ENCODE results near the gene PELI3. TPM values are rescaled to one million over a fixed set of nuclear protein-coding genes. Genes with fewer than 3 reads are reported as not detected.

The PELI3 gene
- total RNA-seq, 1 experiment from 2014 or later, result 13.7 TPM

GRCh38 chr11:66492161-66492865, 25.6 kb downstream of the PELI3 start:
- in situ Hi-C loops (cut with HindIII; ENCODE audit: low sequenced_read_pairs), result no loop called here
- no peak for DNase-seq (ENCODE audit: low spot score)

- no peak for DNase-seq (ENCODE audit: low spot score)
- in situ Hi-C loops (cut with HindIII; ENCODE audit: low sequenced_read_pairs), result no loop called here
Observed at GRCh38 chr11:66493130-66493529, 26.4 kb downstream of the PELI3 start.

DNA sequence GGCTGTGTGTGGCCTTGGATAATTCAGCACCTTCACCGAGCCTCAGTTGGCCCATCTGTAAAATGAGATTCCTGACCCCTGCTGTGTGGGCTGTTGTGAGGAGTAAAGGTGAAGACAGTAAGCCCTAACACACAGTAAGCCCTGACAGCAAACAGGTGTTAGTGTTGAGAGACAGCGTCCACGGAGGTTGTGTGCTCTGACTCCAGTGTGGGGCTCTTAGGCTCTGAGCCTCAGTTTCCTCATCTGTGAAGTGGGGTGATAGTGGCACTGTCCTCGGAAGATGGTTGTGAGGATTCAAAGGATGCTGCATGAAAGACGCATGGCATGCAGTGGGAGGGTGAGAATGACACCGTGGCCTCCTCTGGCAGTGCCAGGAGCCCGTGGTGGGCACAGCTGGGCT, 27.8 kb downstream of the PELI3 start:
- DNase-seq (ENCODE audit: low spot score), result no peak
- in situ Hi-C loops (cut with HindIII; ENCODE audit: low sequenced_read_pairs), result no loop called here

DNA sequence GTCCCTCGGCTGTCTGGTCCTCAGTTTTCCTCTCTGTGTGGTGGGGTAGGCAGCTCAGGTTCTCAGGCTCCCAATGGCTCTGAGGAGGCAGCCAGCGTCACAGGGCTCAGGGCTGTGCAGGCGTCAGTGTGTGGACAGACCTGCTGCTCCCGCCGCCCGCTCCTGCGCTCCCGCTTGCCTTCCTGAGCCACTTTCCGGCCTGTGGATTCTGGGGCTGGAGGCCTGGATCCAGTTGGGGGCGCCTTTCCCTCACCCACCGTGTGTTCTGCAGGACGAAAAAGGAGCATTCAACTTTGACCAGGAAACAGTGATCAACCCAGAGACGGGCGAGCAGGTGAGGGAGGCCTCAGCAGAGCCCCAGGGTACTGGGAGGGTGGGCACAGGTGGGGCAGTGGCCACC, 28.2 kb downstream of the PELI3 start:
- no peak for DNase-seq (ENCODE audit: low spot score)
- in situ Hi-C loops (cut with HindIII; ENCODE audit: low sequenced_read_pairs), result no loop called here

DNA sequence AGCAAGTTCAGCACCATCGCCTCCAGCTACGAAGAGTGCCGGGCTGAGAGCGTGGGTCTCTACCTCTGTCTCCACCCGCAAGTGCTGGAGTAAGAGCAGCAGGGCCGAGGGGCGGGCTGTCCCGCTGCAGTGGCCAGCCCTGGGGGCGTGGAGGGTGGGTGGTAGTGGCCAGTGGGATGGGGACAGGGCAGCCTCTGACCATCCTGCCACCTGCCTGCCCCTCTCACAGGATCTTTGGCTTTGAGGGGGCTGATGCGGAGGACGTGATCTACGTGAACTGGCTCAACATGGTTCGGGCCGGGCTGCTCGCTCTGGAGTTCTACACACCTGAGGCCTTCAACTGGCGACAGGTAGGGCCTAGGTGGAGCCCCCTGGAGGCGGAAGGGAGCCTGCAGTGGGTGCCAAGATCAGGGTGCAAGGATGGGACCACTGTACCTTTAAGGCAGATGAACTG, 28.7 kb downstream of the PELI3 start:
- no peak for DNase-seq (ENCODE audit: low spot score)
- in situ Hi-C loops (cut with HindIII; ENCODE audit: low sequenced_read_pairs), result no loop called here

- in situ Hi-C loops (cut with HindIII; ENCODE audit: low sequenced_read_pairs), result no loop called here
- no peak for DNase-seq (ENCODE audit: low spot score)
Observed at GRCh38 chr11:66497206-66497605, 30.5 kb downstream of the PELI3 start.

GRCh38 chr11:66498506-66498905, 31.8 kb downstream of the PELI3 start:
- in situ Hi-C loops (cut with HindIII; ENCODE audit: low sequenced_read_pairs), result no loop called here
- no peak for DNase-seq (ENCODE audit: low spot score)

DNA sequence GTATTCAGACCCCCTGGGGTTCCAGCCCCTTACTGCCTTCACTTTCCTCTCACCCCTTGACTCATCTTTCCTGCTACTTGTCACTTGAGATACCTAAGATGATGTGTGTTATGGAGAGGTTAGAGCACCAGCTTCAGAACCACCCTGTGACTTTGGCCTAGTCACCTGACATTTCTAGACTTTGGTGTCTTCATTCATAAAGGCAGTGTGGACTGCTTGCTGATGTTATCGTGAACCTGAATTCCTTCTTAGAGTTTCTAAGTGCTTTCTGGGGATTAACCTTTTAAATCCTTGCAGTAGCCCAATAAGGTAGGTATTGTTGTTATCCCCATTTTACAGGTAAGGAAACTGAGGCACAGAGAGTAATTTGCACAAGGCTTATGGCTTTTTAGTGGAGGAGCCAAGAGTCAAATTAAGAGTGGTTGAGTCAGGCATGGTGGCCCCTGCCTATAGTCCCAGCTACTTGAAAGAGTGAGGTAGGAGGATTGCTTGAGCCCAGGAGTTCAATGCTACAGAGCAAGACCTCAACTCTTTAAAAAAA, 38.6 kb downstream of the PELI3 start:
- in situ Hi-C loops (cut with HindIII; ENCODE audit: low sequenced_read_pairs), result no loop called here
- no peak for DNase-seq (ENCODE audit: low spot score)

- in situ Hi-C loops (cut with HindIII; ENCODE audit: low sequenced_read_pairs), result no loop called here
- no peak for DNase-seq (ENCODE audit: low spot score)
Observed at GRCh38 chr11:66509131-66509561, 42.4 kb downstream of the PELI3 start.

DNA sequence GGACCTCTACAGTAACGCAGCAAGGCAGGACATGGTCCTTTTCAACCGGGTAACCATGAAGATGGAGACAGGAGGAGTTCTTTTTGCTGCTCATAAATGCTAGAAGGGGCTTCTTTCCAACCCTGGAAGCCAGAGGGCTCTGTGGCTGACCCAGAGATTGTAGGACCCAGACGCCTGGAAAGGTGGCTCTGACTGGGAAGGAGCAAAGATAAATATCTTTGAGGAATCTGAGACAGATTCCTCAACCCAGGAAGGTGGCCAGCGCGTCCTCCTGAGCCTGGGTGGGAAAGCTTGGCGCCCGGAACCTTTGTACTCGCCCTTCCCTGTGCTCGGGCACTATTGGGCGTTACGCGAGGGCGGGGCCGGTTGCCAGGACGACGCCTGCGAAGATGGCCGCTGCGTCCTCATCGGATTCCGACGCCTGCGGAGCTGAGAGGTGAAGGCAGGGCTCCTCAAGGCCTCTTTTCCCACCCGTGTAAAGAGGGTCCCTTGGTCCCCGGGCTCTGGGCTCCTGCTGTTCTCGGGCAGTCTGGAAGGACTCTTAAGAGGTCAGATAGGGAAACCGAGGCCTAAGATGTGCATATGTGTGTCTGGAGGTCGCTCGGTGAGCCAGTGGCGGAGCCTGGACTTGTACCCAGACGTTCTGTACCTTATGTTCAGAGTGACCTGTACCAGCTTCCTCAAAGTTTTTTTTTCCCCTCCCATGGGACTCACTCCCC, 43.7 kb downstream of the PELI3 start, which contains the start of gene BBS1:
BBS1 (plus strand) TSS at position 365 of the 719 bp plus-strand sequence; CDS start at position 390, 25 bp downstream.
- peak; percentile 85 for DNase-seq (ENCODE audit: low spot score)
- in situ Hi-C loops (cut with HindIII; ENCODE audit: low sequenced_read_pairs), result no loop called here

GRCh38 chr11:66510990-66511339, 44.3 kb downstream of the PELI3 start:
- in situ Hi-C loops (cut with HindIII; ENCODE audit: low sequenced_read_pairs), result no loop called here
- DNase-seq (ENCODE audit: low spot score), result no peak

GRCh38 chr11:66523611-66524010, 56.9 kb downstream of the PELI3 start:
- in situ Hi-C loops (cut with HindIII; ENCODE audit: low sequenced_read_pairs), result no loop called here
- DNase-seq (ENCODE audit: low spot score), result no peak

- no peak for DNase-seq (ENCODE audit: low spot score)
- in situ Hi-C loops (cut with HindIII; ENCODE audit: low sequenced_read_pairs), result no loop called here
Observed at GRCh38 chr11:66524304-66525040, 57.8 kb downstream of the PELI3 start.

Other genes starting within 250 kb of the PELI3 start
- 17.2 and 18.3 TPM in 2 replicates for gene KLC2, start 209.2 kb upstream of the PELI3 start, total RNA-seq (2014; rRNA removed; shearing (Covaris generic))
- gene RAB1B, start 198.3 kb upstream of the PELI3 start, total RNA-seq (2014; rRNA removed; shearing (Covaris generic)), result 67.8 and 81.8 TPM in 2 replicates
- 4.4 and 12.4 TPM in 2 replicates for gene CNIH2, start 188.7 kb upstream of the PELI3 start, total RNA-seq (2014; rRNA removed; shearing (Covaris generic))
- gene YIF1A, start 177.8 kb upstream of the PELI3 start, total RNA-seq (2014; rRNA removed; shearing (Covaris generic)), result 106 and 113 TPM in 2 replicates
- gene TMEM151A, start 175.0 kb upstream of the PELI3 start, total RNA-seq (2014; rRNA removed; shearing (Covaris generic)), result 2.8 TPM in 1 of 2 replicates, not detected in the other
- 0.58 TPM in 1 of 2 replicates, not detected in the other for gene CD248, start 149.9 kb upstream of the PELI3 start, total RNA-seq (2014; rRNA removed; shearing (Covaris generic))
- 34.3 and 46.6 TPM in 2 replicates for gene RIN1, start 130.5 kb upstream of the PELI3 start, total RNA-seq (2014; rRNA removed; shearing (Covaris generic))
- 92.6 and 111 TPM in 2 replicates for gene BRMS1, start 121.8 kb upstream of the PELI3 start, total RNA-seq (2014; rRNA removed; shearing (Covaris generic))
- gene B4GAT1, start 119.3 kb upstream of the PELI3 start, total RNA-seq (2014; rRNA removed; shearing (Covaris generic)), result 22.2 and 23.7 TPM in 2 replicates
- 1.9 and 3.0 TPM in 2 replicates for gene SLC29A2, start 95.1 kb upstream of the PELI3 start, total RNA-seq (2014; rRNA removed; shearing (Covaris generic))
- gene NPAS4, start 45.9 kb upstream of the PELI3 start, total RNA-seq (2014; rRNA removed; shearing (Covaris generic)), result not detected in 2 replicates
- gene MRPL11, start 28.1 kb upstream of the PELI3 start, total RNA-seq (2014; rRNA removed; shearing (Covaris generic)), result 129 and 148 TPM in 2 replicates
- gene DPP3, start 13.5 kb downstream of the PELI3 start, total RNA-seq (2014; rRNA removed; shearing (Covaris generic)), result 140 and 160 TPM in 2 replicates
- gene BBS1, start 43.7 kb downstream of the PELI3 start, total RNA-seq (2014; rRNA removed; shearing (Covaris generic)), result 42.5 and 55.8 TPM in 2 replicates
- 35.3 and 36.0 TPM in 2 replicates for gene ZDHHC24, start 79.1 kb downstream of the PELI3 start, total RNA-seq (2014; rRNA removed; shearing (Covaris generic))
- gene ACTN3, start 80.0 kb downstream of the PELI3 start, total RNA-seq (2014; rRNA removed; shearing (Covaris generic)), result 32.1 and 42.0 TPM in 2 replicates
- gene CTSF, start 101.7 kb downstream of the PELI3 start, total RNA-seq (2014; rRNA removed; shearing (Covaris generic)), result 518 and 594 TPM in 2 replicates
- 0.07 and 0.37 TPM in 2 replicates for gene CCDC87, start 126.2 kb downstream of the PELI3 start, total RNA-seq (2014; rRNA removed; shearing (Covaris generic))
- 181 and 230 TPM in 2 replicates for gene CCS, start 126.3 kb downstream of the PELI3 start, total RNA-seq (2014; rRNA removed; shearing (Covaris generic))
- 47.7 and 68.8 TPM in 2 replicates for gene RBM14, start 149.7 kb downstream of the PELI3 start, total RNA-seq (2014; rRNA removed; shearing (Covaris generic))
- gene RBM4, start 171.8 kb downstream of the PELI3 start, total RNA-seq (2014; rRNA removed; shearing (Covaris generic)), result 513 and 534 TPM in 2 replicates
- gene RBM4B, start 211.0 kb downstream of the PELI3 start, total RNA-seq (2014; rRNA removed; shearing (Covaris generic)), result 4.1 and 13.0 TPM in 2 replicates